Left ventricle myocardium inferior (tissue), 1 donor: Measurements from ENCODE around the gene SUSD4. TPM values are rescaled to one million over a fixed set of nuclear protein-coding genes. Genes with fewer than 3 reads are reported as not detected.

Source experiments
- DNase-seq: peaks from one replicate; pipeline ENCODE4 v3.0.0-alpha.2; 2020
- H3K27ac ChIP-seq: fragments of 200-600 bp; replicated peaks from 2 replicates; pipeline ENCODE4 v1.8.0; 2021
- H3K27me3 ChIP-seq: fragments of 200-600 bp; 2 replicates; pipeline ENCODE4 v1.8.0; 2021; ENCODE audit warnings: low read depth
- H3K36me3 ChIP-seq: fragments of 200-600 bp; 2 replicates; pipeline ENCODE4 v1.8.0; 2021
- H3K4me1 ChIP-seq: fragments of 200-600 bp; 2 replicates; pipeline ENCODE4 v1.8.0; 2021
- H3K4me3 ChIP-seq: fragments of 200-600 bp; 2 replicates; pipeline ENCODE4 v1.8.0; 2021; ENCODE audit warnings: mild to moderate bottlenecking, moderate library complexity
- H3K9me3 ChIP-seq: fragments of 200-600 bp; replicated peaks from 2 replicates; pipeline ENCODE4 v1.8.0; 2021
- intact Hi-C: fragments of 100-400 bp; cut with micrococcal nuclease; formaldehyde crosslinking; loops from one replicate; pipeline ENCODE4 v1.11.0; 2022
- total RNA-seq: library from RNA; stranded (reverse); fragmentation: NEBNext Ultra II Directional; extraction: Animal tissue kit (Norgen Biotek cat#: 25700); gene quantifications from one replicate; pipeline ENCODE4 v1.2.1, GENCODE V29; 2021
- TF ChIP-seq, protein P1 (sequence below): fragments of 200-600 bp; IDR thresholded peaks from 2 replicates; pipeline ENCODE4 v1.8.0; 2021; ENCODE audit warnings: antibody characterized with exemption, mild to moderate bottlenecking, borderline replicate concordance
- donor health status: DM: no; HTN: yes; CAD: no; lungs with severe emphysema.

SUSD4 gene
- total RNA-seq, 1 donor from 2014 or later = 2.5 TPM

DNA sequence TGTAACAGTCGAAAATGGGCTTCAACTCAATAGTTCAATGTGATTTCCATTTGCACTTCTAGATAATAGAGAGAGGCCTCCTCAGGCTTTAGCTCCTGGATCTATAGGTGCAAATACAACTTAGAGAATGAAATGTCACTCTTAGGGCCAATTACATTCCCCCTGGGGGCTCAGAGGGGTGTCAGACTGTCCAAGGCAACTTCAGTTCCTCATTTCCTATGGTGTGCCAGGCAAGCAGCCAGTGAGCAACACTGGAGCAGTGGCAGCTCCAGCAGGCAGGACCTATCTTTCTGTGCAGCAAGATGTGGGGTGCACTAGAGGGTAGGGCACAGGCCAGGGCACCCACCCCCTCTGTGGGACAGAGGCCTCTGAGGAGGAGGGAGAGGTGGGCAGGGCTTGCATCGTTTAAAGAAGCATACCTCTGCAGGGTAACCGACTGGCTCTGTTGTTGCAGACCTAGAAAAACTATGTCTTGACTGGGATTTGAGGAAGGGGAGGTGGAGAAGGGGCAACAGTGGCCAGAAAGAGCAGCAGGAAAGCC is 97.3 kb downstream of the SUSD4 start:
- intact Hi-C loops = no loop called here
- DNase-seq = no peak
- H3K36me3 ChIP-seq = no peaks in the 10 kb centered on the region
- no peak overlapping the region for H3K4me3 ChIP-seq
- peaks cover 7% of the 10 kb centered on the region for H3K27me3 ChIP-seq
- TF ChIP-seq, protein P1, sequence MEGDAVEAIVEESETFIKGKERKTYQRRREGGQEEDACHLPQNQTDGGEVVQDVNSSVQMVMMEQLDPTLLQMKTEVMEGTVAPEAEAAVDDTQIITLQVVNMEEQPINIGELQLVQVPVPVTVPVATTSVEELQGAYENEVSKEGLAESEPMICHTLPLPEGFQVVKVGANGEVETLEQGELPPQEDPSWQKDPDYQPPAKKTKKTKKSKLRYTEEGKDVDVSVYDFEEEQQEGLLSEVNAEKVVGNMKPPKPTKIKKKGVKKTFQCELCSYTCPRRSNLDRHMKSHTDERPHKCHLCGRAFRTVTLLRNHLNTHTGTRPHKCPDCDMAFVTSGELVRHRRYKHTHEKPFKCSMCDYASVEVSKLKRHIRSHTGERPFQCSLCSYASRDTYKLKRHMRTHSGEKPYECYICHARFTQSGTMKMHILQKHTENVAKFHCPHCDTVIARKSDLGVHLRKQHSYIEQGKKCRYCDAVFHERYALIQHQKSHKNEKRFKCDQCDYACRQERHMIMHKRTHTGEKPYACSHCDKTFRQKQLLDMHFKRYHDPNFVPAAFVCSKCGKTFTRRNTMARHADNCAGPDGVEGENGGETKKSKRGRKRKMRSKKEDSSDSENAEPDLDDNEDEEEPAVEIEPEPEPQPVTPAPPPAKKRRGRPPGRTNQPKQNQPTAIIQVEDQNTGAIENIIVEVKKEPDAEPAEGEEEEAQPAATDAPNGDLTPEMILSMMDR = no peak
- no peaks in the 10 kb centered on the region for H3K9me3 ChIP-seq
- H3K4me1 ChIP-seq = no peaks in the 10 kb centered on the region
- H3K27ac ChIP-seq = no peak overlapping the region

DNA sequence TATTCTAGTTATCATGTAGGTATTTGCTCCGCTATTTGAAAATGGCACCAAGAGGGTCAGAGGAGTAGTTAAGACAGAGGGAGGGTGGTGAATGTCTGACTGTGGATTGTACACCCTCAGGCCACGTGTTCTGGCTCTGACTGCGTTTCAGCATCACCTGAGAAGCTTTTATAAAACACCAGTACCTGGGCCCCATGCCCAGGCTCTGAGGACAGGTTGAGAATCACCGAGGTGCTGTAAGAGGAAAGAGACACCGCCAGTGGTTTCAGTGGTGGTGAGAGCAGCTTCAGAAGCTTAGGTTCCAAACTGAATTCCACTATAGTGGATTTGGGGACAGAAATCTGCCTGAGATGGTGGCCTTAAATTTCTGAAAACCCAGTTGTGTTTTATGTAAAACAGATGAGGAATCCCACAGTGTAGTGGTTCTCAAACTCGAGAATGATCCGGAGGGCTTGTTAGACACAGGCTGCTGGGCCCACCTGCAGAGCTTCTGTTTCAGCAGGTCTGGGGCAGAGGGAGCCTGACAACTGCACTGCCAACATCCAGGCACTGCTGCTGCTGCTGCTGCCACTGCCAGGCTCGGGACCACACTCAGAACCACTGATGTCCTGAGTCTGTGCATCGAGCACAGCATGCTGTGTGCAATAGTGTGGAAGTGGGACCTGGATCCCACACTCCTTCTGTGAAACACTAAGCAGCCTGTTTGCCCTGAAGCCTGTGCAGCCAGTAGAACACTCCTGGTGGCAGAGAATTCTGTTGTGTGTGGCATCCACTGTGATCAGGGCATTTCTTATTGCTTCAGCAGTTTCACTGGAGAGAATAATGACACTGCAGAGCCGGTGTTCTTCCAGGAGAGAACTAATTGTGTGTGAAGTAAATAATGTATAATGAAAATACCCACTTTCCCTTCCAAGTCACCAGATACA is 98.7 kb downstream of the SUSD4 start:
- Histone ChIP-seq H3K4me1 (no peaks in the 10 kb centered on the region), H3K36me3 (no peaks in the 10 kb centered on the region), H3K27ac (no peak overlapping the region), H3K27me3 (peaks cover 7% of the 10 kb centered on the region), H3K4me3 (no peak overlapping the region), H3K9me3 (no peaks in the 10 kb centered on the region)
- intact Hi-C loops = no loop called here
- TF ChIP-seq, protein P1 = no peak
- no peak for DNase-seq

DNA sequence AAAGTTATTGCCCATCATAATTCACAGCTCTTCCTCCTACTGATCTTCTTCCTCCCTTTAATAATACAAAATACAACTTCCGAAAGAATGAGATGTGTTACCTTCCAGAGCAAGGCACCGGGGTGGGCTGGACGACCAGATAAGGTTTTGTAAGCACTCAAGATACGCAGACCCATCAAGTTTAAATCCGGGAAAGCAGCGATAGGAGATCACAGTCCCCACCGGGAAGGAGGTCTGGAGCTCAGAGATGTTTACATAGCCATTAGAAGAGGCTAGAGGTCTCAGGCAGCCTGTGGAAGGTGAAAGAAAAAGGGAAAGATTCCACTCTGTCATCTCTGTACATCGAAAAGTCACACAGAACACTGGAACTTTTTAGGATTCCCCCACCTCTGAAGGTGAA is 99.4 kb downstream of the SUSD4 start:
- H3K4me1 ChIP-seq = no peaks in the 10 kb centered on the region
- no peaks in the 10 kb centered on the region for H3K9me3 ChIP-seq
- H3K27me3 ChIP-seq = peaks cover 7% of the 10 kb centered on the region
- H3K27ac ChIP-seq = no peak overlapping the region
- intact Hi-C loops = no loop called here
- no peaks in the 10 kb centered on the region for H3K36me3 ChIP-seq
- no peak overlapping the region for H3K4me3 ChIP-seq
- TF ChIP-seq, protein P1 = no peak
- no peak for DNase-seq

DNA sequence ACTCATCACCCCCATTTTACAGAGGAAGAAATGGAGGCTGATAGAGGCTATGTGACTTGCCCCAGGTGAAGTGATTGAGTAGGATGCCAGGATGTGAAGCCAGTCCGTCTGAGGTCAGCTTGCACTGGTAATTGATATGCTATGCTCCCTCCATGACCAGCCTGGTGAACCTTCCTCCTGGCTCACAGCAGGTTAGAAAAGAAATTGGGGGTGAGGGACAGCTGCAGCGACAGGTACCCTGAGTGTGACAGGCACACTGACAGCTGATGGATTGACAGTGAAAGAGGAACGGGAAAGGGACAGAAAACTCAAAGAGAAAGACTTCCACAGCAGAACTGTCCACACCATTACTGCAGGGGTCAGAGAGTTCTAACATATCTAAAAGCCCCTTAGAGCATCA is 102.1 kb downstream of the SUSD4 start:
- H3K27ac ChIP-seq = no peak overlapping the region
- intact Hi-C loops = no loop called here
- H3K27me3 ChIP-seq = peaks cover 7% of the 10 kb centered on the region
- H3K4me1 ChIP-seq = no peaks in the 10 kb centered on the region
- no peak overlapping the region for H3K4me3 ChIP-seq
- H3K9me3 ChIP-seq = no peaks in the 10 kb centered on the region
- TF ChIP-seq, protein P1 = no peak
- H3K36me3 ChIP-seq = no peaks in the 10 kb centered on the region
- DNase-seq = no peak

DNA sequence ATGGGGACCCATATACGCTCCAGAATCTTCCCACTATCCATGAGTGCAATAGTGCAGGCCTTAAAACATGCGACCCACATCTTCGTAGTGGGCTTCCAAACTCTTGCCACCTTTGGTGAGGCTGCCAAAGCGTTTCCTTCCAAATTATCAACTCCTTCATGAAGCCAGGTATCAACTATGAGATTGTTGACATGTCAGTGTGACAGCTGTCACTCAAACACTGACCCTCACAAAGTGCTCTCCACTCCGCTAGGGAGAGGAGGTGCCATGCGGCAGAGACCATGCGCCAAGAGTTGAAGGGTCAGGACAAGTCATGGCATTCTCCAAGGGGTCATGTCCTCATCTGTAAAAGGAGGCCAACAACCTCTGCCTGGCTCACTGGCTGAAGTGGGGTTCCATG is 103.3 kb downstream of the SUSD4 start:
- TF ChIP-seq, protein P1 = no peak
- intact Hi-C loops = no loop called here
- no peak for DNase-seq
- Histone ChIP-seq H3K9me3 (no peaks in the 10 kb centered on the region), H3K4me1 (no peaks in the 10 kb centered on the region), H3K36me3 (no peaks in the 10 kb centered on the region), H3K27me3 (peaks cover 7% of the 10 kb centered on the region), H3K27ac (no peak overlapping the region), H3K4me3 (no peak overlapping the region)
